K562 (cell line): ENCODE results near the gene POLN. TPM values are rescaled to one million over a fixed set of nuclear protein-coding genes. Genes with fewer than 3 reads are reported as not detected.

Experiments used
- ATAC-seq: fragments of 200-7000 bp; cut with Tn5 transposase; 3 replicates; pipeline ENCODE4 v1.9.1; 2020; ENCODE audit warnings: moderate library complexity
- BruUV-seq: library from RNA; stranded (reverse); fragments of 400-500 nt; replicated peaks from 2 replicates; lab custom pipeline; 2021; lab: Mats Ljungman, UMichigan
- CTCF ChIA-PET: fragments of 300-600 bp; formaldehyde crosslinking; extraction: SDS; loops from one replicate; lab custom pipeline; 2021; ENCODE audit warnings: low intra/inter-chr PET ratio; lab: Yijun Ruan, JAX
- POLR2A ChIA-PET: fragments of 300-600, 350-650 bp; sonication (Branson Sonifier 250); formaldehyde crosslinking; extraction: SDS; loops from one replicate; lab custom pipeline; 2021; ENCODE audit warnings: antibody characterized with exemption, inconsistent platforms; lab: Yijun Ruan, JAX
- DNase-seq, 4 experiments: peaks; one replicate each; pipeline versions ENCODE4 v3.0.0 to v3.0.0-alpha.2; 2011 to 2018; ENCODE audit warnings: low spot score in 3 of 4, mixed read lengths in 3 of 4; ENCODE audit errors: extremely low read depth in 1 of 4
- FAIRE-seq: peaks from 2 replicates; lab custom pipeline; 2011; peaks lifted over from hg19 to GRCh38; lab: Jason Lieb, UNC
- H2AFZ ChIP-seq: 2 replicates; pipeline ENCODE4 v1.6.0; 2011; ENCODE audit warnings: low read depth, low read length, control low read depth, inconsistent platforms
- H3K27ac ChIP-seq: fragments of 200-600 bp; 3 replicates; pipeline ENCODE4 v1.8.0; 2011; ENCODE audit warnings: low read depth, mild to moderate bottlenecking, control low read depth, inconsistent platforms, low read length, moderate library complexity, mixed read lengths; ENCODE audit errors: extremely low read depth
- H3K27me3 ChIP-seq, 2 experiments: fragments of 300-600 bp in 1 of 2; 2 replicates in 1 of 2; 3 replicates in 1 of 2; pipeline versions ENCODE4 v1.6.0 to v1.8.0; 2011; ENCODE audit warnings: inconsistent platforms in 2 of 2, low read length in 2 of 2, mild to moderate bottlenecking in 1 of 2, mixed read lengths in 1 of 2, moderate library complexity in 1 of 2; ENCODE audit not compliant: control insufficient read depth in 2 of 2, insufficient read depth in 2 of 2
- H3K36me3 ChIP-seq: fragments of 300-600 bp; 3 replicates; pipeline ENCODE4 v1.8.0; 2011; ENCODE audit warnings: mild to moderate bottlenecking, low read length, inconsistent platforms; ENCODE audit not compliant: control insufficient read depth, insufficient read depth
- H3K4me1 ChIP-seq, 2 experiments: fragments of 200-600 bp in 1 of 2; replicated peaks in 1 of 2; 2 replicates in 1 of 2; 3 replicates in 1 of 2; pipeline versions ENCODE4 v1.5.1 to v1.8.0; 2011; ENCODE audit warnings: inconsistent platforms in 2 of 2, low read length in 2 of 2, mild to moderate bottlenecking in 1 of 2, mixed read lengths in 1 of 2, moderate library complexity in 1 of 2; ENCODE audit not compliant: control insufficient read depth in 2 of 2, insufficient read depth in 2 of 2
- H3K4me2 ChIP-seq: 2 replicates; pipeline ENCODE4 v1.6.1; 2011; ENCODE audit warnings: low read length, control low read depth, inconsistent platforms, mixed read lengths; ENCODE audit not compliant: insufficient read depth
- H3K4me3 ChIP-seq: fragments of 200-600 bp; sonication (generic), shearing (Covaris generic); 2 replicates; pipeline ENCODE4 v1.5.1; 2016; ENCODE audit warnings: control low read depth, inconsistent platforms
- H3K79me2 ChIP-seq: fragments of 200-600 bp; 3 replicates; pipeline ENCODE4 v1.8.0; 2011; ENCODE audit warnings: low read length, inconsistent platforms; ENCODE audit not compliant: control insufficient read depth, insufficient read depth
- H3K9ac ChIP-seq, 2 experiments: 2 replicates each; pipeline versions ENCODE4 v1.6.0 to v1.6.1; 2011; ENCODE audit warnings: low read depth in 2 of 2, low read length in 2 of 2, control low read depth in 1 of 2, inconsistent platforms in 1 of 2, mild to moderate bottlenecking in 1 of 2, mixed read lengths in 1 of 2; ENCODE audit not compliant: insufficient read depth in 1 of 2
- H3K9me1 ChIP-seq: one replicate; pipeline ENCODE4 v1.6.0; 2011; ENCODE audit warnings: inconsistent platforms, mild to moderate bottlenecking, low read length, moderate library complexity; ENCODE audit not compliant: control insufficient read depth, insufficient read depth
- H3K9me3 ChIP-seq: replicated peaks from 2 replicates; pipeline ENCODE4 v1.5.1; 2011; ENCODE audit warnings: low read depth, low read length, inconsistent platforms; ENCODE audit not compliant: control insufficient read depth, insufficient read depth
- H4K20me1 ChIP-seq: replicated peaks from 2 replicates; pipeline ENCODE4 v1.6.1; 2011; ENCODE audit warnings: low read length, inconsistent platforms, mixed read lengths; ENCODE audit not compliant: control insufficient read depth, insufficient read depth
- FOS ChIP-seq: IDR thresholded peaks from 3 replicates; pipeline ENCODE4 v1.6.1; 2011; ENCODE audit not compliant: insufficient read length; ENCODE audit errors: extremely low read depth
- GTF2E2 ChIP-seq: fragments of 200-800 bp; sonication (Bioruptor generic); IDR thresholded peaks from 2 replicates; pipeline ENCODE4 v1.6.1; 2016; ENCODE audit warnings: missing genetic modification characterization, missing compliant biosample characterization
- MTA1 ChIP-seq: fragments of 450-650 bp; IDR thresholded peaks from 2 replicates; pipeline ENCODE4 v1.6.1; 2017; ENCODE audit warnings: borderline replicate concordance
- RB1 ChIP-seq: fragments of 450-650 bp; IDR thresholded peaks from 2 replicates; pipeline ENCODE4 v1.6.1; 2017; ENCODE audit warnings: low read depth, mild to moderate bottlenecking
- RFX5 ChIP-seq: IDR thresholded peaks from 2 replicates; pipeline ENCODE4 v1.6.1; 2011; ENCODE audit warnings: low read depth, mild to moderate bottlenecking, improper control_type of control experiment, low read length
- SRF ChIP-seq, 2 experiments: fragments of 250-450, 450-650 bp in 1 of 2; sonication (Bioruptor Pico) in 1 of 2; sonication (generic) in 1 of 2; formaldehyde crosslinking; IDR thresholded peaks; 2 replicates each; pipeline versions ENCODE4 v1.5.0 to v1.5.1; 2020 to 2022; ENCODE audit warnings: mild to moderate bottlenecking in 1 of 2, missing genetic modification reagents in 1 of 2
- STAT5B ChIP-seq: fragments of 250-450 bp; sonication (Bioruptor Pico); IDR thresholded peaks from 2 replicates; pipeline ENCODE4 v1.8.0; 2021; ENCODE audit warnings: mild to moderate bottlenecking, inconsistent platforms
- TEAD4 ChIP-seq, 2 experiments: sonication (generic) in 1 of 2; formaldehyde crosslinking in 1 of 2; IDR thresholded peaks; 2 replicates each; pipeline versions ENCODE4 v1.6.1 to v1.8.0; 2012 to 2022; ENCODE audit warnings: borderline replicate concordance in 1 of 2, inconsistent platforms in 1 of 2, low read length in 1 of 2, mild to moderate bottlenecking in 1 of 2, missing genetic modification reagents in 1 of 2
- USF1 ChIP-seq: sonication (generic); formaldehyde crosslinking; IDR thresholded peaks from 2 replicates; pipeline ENCODE4 v1.9.0; 2022; ENCODE audit warnings: mild to moderate bottlenecking, missing genetic modification reagents
- ZNF3 ChIP-seq: fragments of 250-450 bp; sonication (Bioruptor Pico); IDR thresholded peaks from 2 replicates; pipeline ENCODE4 v1.5.0; 2021; ENCODE audit warnings: mild to moderate bottlenecking, moderate library complexity
- WGBS: fragments of 100-300 bp; shearing (Covaris generic); methylation state at CpG from one replicate; pipeline ENCODE4 v1.1.6; 2016; ENCODE audit warnings: low coverage, mixed read lengths; ENCODE audit not compliant: insufficient coverage; ENCODE audit errors: missing lambda C conversion rate; 5-methylcytosine and 5-hydroxymethylcytosine counted together
- in situ Hi-C: fragments of 300-500 bp; cut with MboI; formaldehyde crosslinking; loops from 4 replicates; pipeline ENCODE4 v1.15.0; 2018; ENCODE audit warnings: inconsistent platforms, mixed read lengths
- intact Hi-C: fragments of 100-400 bp; cut with micrococcal nuclease; formaldehyde crosslinking; loops from 2 replicates; pipeline ENCODE4 v1.14.2; 2022
- polyA plus RNA-seq, 8 experiments: library from polyadenylated mRNA; depleted of rRNA in 4 of 8; stranded (reverse) in 5 of 8; unstranded in 3 of 8; fragments of >200 nt; fragmentation: Nextera tagmentation in 2 of 8; fragmentation: Illumina TruSeq in 1 of 8; extraction: Ambion mirVana in 2 of 8; extraction: Trizol in 1 of 8; gene quantifications; 2 replicates each; pipeline versions ENCODE4 v1.2.1 to v1.2.3, GENCODE V29; 2011 to 2014; ENCODE audit warnings: inconsistent platforms in 1 of 8, missing spikeins in 1 of 8
- total RNA-seq, 7 experiments: library from RNA; depleted of rRNA in 6 of 7; stranded (reverse); fragments of >200 nt in 6 of 7; fragmentation: Illumina TruSeq in 2 of 7; extraction: Trizol in 2 of 7; gene quantifications; 2 replicates each; pipeline versions ENCODE4 v1.2.1 to v1.2.3, GENCODE V29; 2011 to 2021; ENCODE audit warnings: low replicate concordance in 1 of 7

The POLN gene
- total and polyA plus RNA-seq, 9 of the 15 experiments (the other 6 are each of a cell fraction or from before 2014, with no cell fraction given), result 0.08 to 0.91 (median 0.32) TPM

GRCh38 chr4:2286904-2287593 lies 45.1 kb upstream of the POLN start:
- Histone ChIP-seq H3K79me2 (no peaks in the 10 kb centered on the region), H3K4me2 (no peak overlapping the region), H2AFZ (no peak overlapping the region), H3K9ac (peak overlapping the region in 1 of 2 experiments; percentile 20; a peak in 1 of 4 replicates), H3K4me3 (no peak overlapping the region), H3K36me3 (no peaks in the 10 kb centered on the region), H4K20me1 (no peaks in the 10 kb centered on the region), H3K9me1 (peaks cover 2% of the 10 kb centered on the region), H3K27me3 (no peaks in the 10 kb centered on the region), H3K4me1 (peaks cover 0 to 46% of the 10 kb centered on the region in 2 experiments; a peak in 2 of 5 replicates), H3K9me3 (no peaks in the 10 kb centered on the region), H3K27ac (no peak overlapping the region)
- ATAC-seq (no peak), FAIRE-seq (no peak), DNase-seq (no peak)
- ChIA-PET POLR2A (interaction anchor here (0.6 to 0.7 kb wide), 2 partner anchors 14 to 447 kb away, joined by 3 to 4 read pairs; no protein-coding TSS in a partner anchor), CTCF (no interaction called here)
- intact Hi-C loops (no loop called here), in situ Hi-C loops (no loop called here)
- WGBS, result 61% methylated on average over 19 of the region's 19 CpGs
- TF ChIP-seq FOS (no peak), ZNF3 (CRISPR knock-in tag) (no peak), RFX5 (no peak), STAT5B (CRISPR knock-in tag) (no peak), TEAD4 (IDR thresholded peaks at IDR 0.05; ENCODE audit: low read length) (no peak), TEAD4 (CRISPR knock-in tag; IDR thresholded peaks at IDR 0.05; ENCODE audit: borderline replicate concordance) (no peak), MTA1 (no peak), SRF (CRISPR knock-in tag; IDR thresholded peaks at IDR 0.05) (no peak), GTF2E2 (tag) (no peak), USF1 (CRISPR knock-in tag) (no peak), RB1 (no peak)
- no TSS peak for BruUV-seq
